Karpas-422 (cell line): ENCODE data around the gene ZNF579. TPM values are rescaled to one million over a fixed set of nuclear protein-coding genes. Genes with fewer than 3 reads are reported as not detected.
A peak's percentile ranks its signal among the peaks of the same experiment; 100 is the strongest.

ENCODE experiments used
- DNase-seq: peaks from one replicate; pipeline ENCODE4 v3.0.0-alpha.2; 2015
- H2AFZ ChIP-seq: fragments of 200-600 bp; sonication (generic); 2 replicates; pipeline ENCODE4 v1.6.1; 2014; ENCODE audit warnings: antibody characterized with exemption, low read length, mixed read lengths
- H3K27ac ChIP-seq: fragments of 200-600 bp; sonication (generic); 2 replicates; pipeline ENCODE4 v1.5.1; 2014; ENCODE audit warnings: mild to moderate bottlenecking, low read length, moderate library complexity
- H3K27me3 ChIP-seq: fragments of 200-600 bp; sonication (generic); 2 replicates; pipeline ENCODE4 v1.6.1; 2014; ENCODE audit warnings: low read length, mixed read lengths
- H3K36me3 ChIP-seq: fragments of 200-600 bp; sonication (generic); 2 replicates; pipeline ENCODE4 v1.6.1; 2014; ENCODE audit warnings: low read length, mixed read lengths; ENCODE audit not compliant: insufficient read depth
- H3K4me1 ChIP-seq: fragments of 200-600 bp; sonication (generic); 2 replicates; pipeline ENCODE4 v1.6.1; 2014; ENCODE audit warnings: mild to moderate bottlenecking, low read length, mixed read lengths
- H3K4me2 ChIP-seq: fragments of 200-600 bp; sonication (generic); 2 replicates; pipeline ENCODE4 v1.6.1; 2014; ENCODE audit warnings: low read length, low read depth, mild to moderate bottlenecking; ENCODE audit not compliant: poor library complexity, severe bottlenecking
- H3K4me3 ChIP-seq: fragments of 200-600 bp; sonication (generic); 2 replicates; pipeline ENCODE4 v1.5.1; 2014; ENCODE audit warnings: mild to moderate bottlenecking, antibody characterized with exemption, low read length, mixed read lengths
- H3K79me2 ChIP-seq: fragments of 200-600 bp; sonication (generic); 2 replicates; pipeline ENCODE4 v1.6.1; 2014; ENCODE audit warnings: mild to moderate bottlenecking, low read length, mixed read lengths
- H3K9ac ChIP-seq: fragments of 200-600 bp; sonication (generic); 2 replicates; pipeline ENCODE4 v1.6.0; 2014; ENCODE audit warnings: low read length
- H3K9me2 ChIP-seq: fragments of 200-600 bp; sonication (generic), shearing (Covaris generic); replicated peaks from 2 replicates; pipeline ENCODE4 v1.6.0; 2014; ENCODE audit warnings: mild to moderate bottlenecking, low read length, moderate library complexity; ENCODE audit not compliant: insufficient read depth
- H3K9me3 ChIP-seq: fragments of 300-700, 200-600 bp; sonication (generic); 2 replicates; pipeline ENCODE4 v1.6.1; 2014; ENCODE audit warnings: low read length, mixed read lengths
- H4K20me1 ChIP-seq: fragments of 200-600 bp; sonication (generic); 2 replicates; pipeline ENCODE4 v1.6.1; 2014; ENCODE audit warnings: mild to moderate bottlenecking, antibody characterized with exemption, low read length, low read depth; ENCODE audit not compliant: insufficient read depth
- total RNA-seq: library from RNA; depleted of rRNA; stranded (reverse); fragments of >200 nt; shearing (Covaris generic); gene quantifications from 2 replicates; pipeline ENCODE4 v1.2.3, GENCODE V29; 2014; ENCODE audit warnings: low replicate concordance

ZNF579 gene
- total RNA-seq, 1 experiment from 2014 or later = 5.0 TPM

- Histone ChIP-seq H3K9me2 (no peaks in the 10 kb centered on the region), H3K4me2 (peak overlapping the region; percentile 75), H3K4me1 (peaks cover 25% of the 10 kb centered on the region), H4K20me1 (peaks cover 13% of the 10 kb centered on the region), H3K27me3 (no peaks in the 10 kb centered on the region), H3K79me2 (peaks cover 60% of the 10 kb centered on the region), H2AFZ (no peak overlapping the region), H3K9me3 (no peaks in the 10 kb centered on the region), H3K36me3 (peaks cover 24% of the 10 kb centered on the region), H3K9ac (peak overlapping the region; percentile 89), H3K4me3 (peak overlapping the region; percentile 75), H3K27ac (no peak overlapping the region)
- no peak for DNase-seq
Measured at GRCh38 chr19:55606817-55607216, 26.2 kb upstream of the ZNF579 start.

- no peak for DNase-seq
Measured at GRCh38 chr19:55606471-55606787, 25.8 kb upstream of the ZNF579 start.

DNA sequence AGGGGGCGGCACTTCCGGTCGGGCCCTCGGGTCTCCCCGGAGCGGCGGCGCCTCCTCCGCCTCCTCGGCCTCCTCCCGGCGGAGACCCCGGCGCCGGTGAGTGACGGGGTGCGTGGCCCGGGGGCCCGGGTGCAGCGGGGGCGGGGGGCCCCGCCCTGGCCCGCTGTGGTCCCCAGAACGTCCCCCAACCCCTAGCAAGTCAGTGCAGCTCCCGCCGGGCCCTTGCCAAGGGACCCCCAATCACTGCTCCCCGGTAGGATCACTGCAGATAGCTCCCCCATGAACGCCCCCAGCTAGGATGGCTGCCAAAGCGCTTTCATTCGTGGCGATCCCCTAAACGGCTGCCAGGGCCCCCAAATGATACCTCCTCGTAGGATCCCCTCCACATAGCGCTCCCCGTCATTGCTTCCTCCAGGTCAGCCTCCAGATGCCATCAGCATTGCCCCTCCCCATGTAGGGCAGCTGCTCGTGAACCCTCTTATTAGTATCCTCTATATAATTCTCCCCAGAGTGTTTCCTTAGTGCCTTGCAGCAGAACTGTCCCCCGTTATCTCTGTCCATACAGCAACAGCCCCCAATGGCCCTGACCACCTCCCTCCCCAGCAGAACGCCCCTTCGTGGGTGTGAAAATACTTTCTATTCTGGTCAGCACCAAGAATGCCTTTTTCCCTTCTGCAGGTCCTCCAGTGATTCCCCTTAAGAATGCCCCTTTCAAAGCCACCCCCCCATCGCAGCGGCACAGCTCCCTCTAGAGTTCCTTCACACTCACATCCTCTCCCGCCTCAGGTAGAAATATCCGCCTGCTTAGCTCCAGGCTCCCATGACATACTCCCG lies 25.2 kb upstream of the ZNF579 start, which contains the start of gene ZNF865:
TSS of gene ZNF865 (plus strand) at position 11 of the 834 bp plus-strand sequence. CDS start 7,972 bp downstream, outside the sequence.
- Histone ChIP-seq H2AFZ (peak within 1 kb of the TSS; percentile 30; the same call in 1 of the 2 replicates), H3K27ac (peak within 1 kb of the TSS; percentile 87), H3K9ac (peak within 1 kb of the TSS; percentile 89), H3K9me3 (no peaks in the 10 kb centered on the region), H4K20me1 (peaks cover 11% of the 10 kb centered on the region), H3K27me3 (no peaks in the 10 kb centered on the region), H3K4me1 (peaks cover 23% of the 10 kb centered on the region), H3K36me3 (peaks cover 24% of the 10 kb centered on the region), H3K4me2 (peak within 1 kb of the TSS; percentile 75), H3K4me3 (peak within 1 kb of the TSS; percentile 75), H3K9me2 (no peaks in the 10 kb centered on the region), H3K79me2 (peaks cover 50% of the 10 kb centered on the region)
- DNase-seq = peak; percentile 92

More at GRCh38 chr19:55606471-55606787, 25.8 kb upstream of the ZNF579 start:
- Histone ChIP-seq H3K4me2 (peak overlapping the region; percentile 75), H2AFZ (no peak overlapping the region), H3K4me3 (peak overlapping the region; percentile 75), H3K9ac (peak overlapping the region; percentile 89), H3K79me2 (peaks cover 56% of the 10 kb centered on the region), H3K4me1 (peaks cover 21% of the 10 kb centered on the region), H3K27me3 (no peaks in the 10 kb centered on the region), H3K9me2 (no peaks in the 10 kb centered on the region), H3K36me3 (peaks cover 24% of the 10 kb centered on the region), H4K20me1 (peaks cover 13% of the 10 kb centered on the region), H3K27ac (peak overlapping the region; percentile 87; the same call in 1 of the 2 replicates), H3K9me3 (no peaks in the 10 kb centered on the region)

DNA sequence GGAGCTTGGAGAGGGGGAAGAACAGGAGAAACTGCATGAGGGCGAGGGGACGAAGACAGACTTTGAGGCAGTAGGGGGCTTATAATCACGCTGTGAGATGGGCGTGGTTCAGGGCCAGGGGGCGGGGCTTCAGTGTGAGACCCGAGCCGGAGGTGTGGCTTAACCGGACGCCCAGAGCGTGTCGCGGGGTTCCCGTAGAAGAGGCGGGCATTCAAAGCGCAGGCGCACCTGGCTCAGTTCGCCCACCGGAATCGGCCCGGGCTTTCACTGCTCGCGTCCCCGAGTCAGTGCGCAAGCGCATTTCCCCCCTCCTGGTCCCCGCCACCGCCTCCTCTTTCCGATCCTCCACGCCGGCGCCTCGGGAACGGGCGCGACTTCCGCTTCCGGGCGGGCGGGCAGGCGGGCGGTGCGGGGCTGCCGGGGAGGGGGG lies 24.6 kb upstream of the ZNF579 start:
- peak; percentile 100 for DNase-seq
- H3K9me2 ChIP-seq = no peaks in the 10 kb centered on the region
- no peaks in the 10 kb centered on the region for H3K27me3 ChIP-seq
- H3K36me3 ChIP-seq = peaks cover 24% of the 10 kb centered on the region
- peak overlapping the region; percentile 75 for H3K4me3 ChIP-seq
- peak overlapping the region; percentile 75 for H3K4me2 ChIP-seq
- H3K4me1 ChIP-seq = peaks cover 28% of the 10 kb centered on the region
- peak overlapping the region; percentile 87 for H3K27ac ChIP-seq
- peaks cover 44% of the 10 kb centered on the region for H3K79me2 ChIP-seq
- peaks cover 6% of the 10 kb centered on the region for H4K20me1 ChIP-seq
- peak overlapping the region; percentile 89 for H3K9ac ChIP-seq
- no peak overlapping the region for H2AFZ ChIP-seq
- H3K9me3 ChIP-seq = no peaks in the 10 kb centered on the region

GRCh38 chr19:55603581-55604292 lies 23.1 kb upstream of the ZNF579 start:
- no peak overlapping the region for H3K27ac ChIP-seq
- no peak overlapping the region; the same call in 1 of the 2 replicates for H3K4me3 ChIP-seq
- no peaks in the 10 kb centered on the region; the same call in 1 of the 2 replicates for H4K20me1 ChIP-seq
- H3K79me2 ChIP-seq = peaks cover 30% of the 10 kb centered on the region
- H3K36me3 ChIP-seq = peaks cover 11% of the 10 kb centered on the region
- H3K4me1 ChIP-seq = peaks cover 28% of the 10 kb centered on the region
- no peaks in the 10 kb centered on the region for H3K27me3 ChIP-seq
- H3K9me3 ChIP-seq = no peaks in the 10 kb centered on the region
- H3K9ac ChIP-seq = no peak overlapping the region
- DNase-seq = no peak
- H2AFZ ChIP-seq = no peak overlapping the region
- H3K9me2 ChIP-seq = no peaks in the 10 kb centered on the region
- no peak overlapping the region for H3K4me2 ChIP-seq

- H3K4me1 ChIP-seq = peaks cover 34% of the 10 kb centered on the region
Measured at GRCh38 chr19:55603115-55603514, 22.5 kb upstream of the ZNF579 start.

DNA sequence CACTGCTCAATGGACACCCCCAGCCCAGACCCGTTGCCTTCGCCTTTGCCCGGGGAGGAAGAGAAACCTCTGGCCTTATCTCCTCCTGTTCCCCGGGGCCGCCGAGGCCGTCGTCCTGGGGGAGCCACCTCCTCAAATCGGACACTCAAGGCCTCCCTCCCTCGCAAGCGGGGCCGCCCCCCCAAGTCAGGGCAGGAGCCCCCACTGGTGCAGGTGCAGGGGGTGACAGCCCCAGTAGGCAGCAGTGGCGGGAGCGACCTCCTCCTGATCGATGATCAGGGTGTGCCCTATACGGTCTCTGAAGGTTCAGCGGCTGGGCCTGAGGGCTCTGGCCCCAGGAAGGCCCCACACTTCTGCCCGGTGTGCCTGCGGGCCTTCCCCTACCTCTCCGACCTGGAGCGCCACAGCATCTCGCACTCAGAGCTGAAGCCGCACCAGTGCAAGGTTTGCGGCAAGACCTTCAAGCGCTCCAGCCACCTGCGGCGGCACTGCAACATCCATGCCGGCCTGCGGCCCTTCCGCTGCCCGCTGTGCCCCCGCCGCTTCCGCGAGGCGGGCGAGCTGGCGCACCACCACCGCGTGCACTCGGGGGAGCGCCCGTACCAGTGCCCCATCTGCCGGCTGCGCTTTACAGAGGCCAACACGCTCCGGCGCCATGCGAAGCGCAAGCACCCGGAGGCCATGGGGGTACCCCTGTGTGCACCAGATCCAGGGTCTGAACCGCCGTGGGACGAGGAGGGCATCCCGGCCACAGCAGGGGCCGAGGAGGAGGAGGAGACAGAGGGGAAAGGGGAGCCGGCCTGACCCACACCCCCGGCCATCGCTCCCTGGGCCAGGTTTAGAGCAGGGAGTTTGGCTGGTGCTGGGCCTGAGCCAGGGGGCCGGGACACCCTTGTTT lies 21.7 kb upstream of the ZNF579 start:
- H3K4me1 ChIP-seq = peaks cover 35% of the 10 kb centered on the region

More at GRCh38 chr19:55603115-55603514, 22.5 kb upstream of the ZNF579 start:
- Histone ChIP-seq H3K9ac (no peak overlapping the region), H2AFZ (no peak overlapping the region), H3K9me2 (no peaks in the 10 kb centered on the region), H4K20me1 (no peaks in the 10 kb centered on the region; the same call in 1 of the 2 replicates), H3K27me3 (no peaks in the 10 kb centered on the region), H3K27ac (no peak overlapping the region), H3K4me2 (no peak overlapping the region), H3K79me2 (peaks cover 31% of the 10 kb centered on the region), H3K9me3 (no peaks in the 10 kb centered on the region), H3K36me3 (peaks cover 7% of the 10 kb centered on the region; the same call in 1 of the 2 replicates), H3K4me3 (no peak overlapping the region)
- DNase-seq = no peak

More for the DNA sequence above, 21.7 kb upstream of the ZNF579 start:
- Histone ChIP-seq H3K79me2 (peaks cover 27% of the 10 kb centered on the region), H3K27ac (no peak overlapping the region), H3K9me2 (no peaks in the 10 kb centered on the region), H3K36me3 (peaks cover 7% of the 10 kb centered on the region; the same call in 1 of the 2 replicates), H3K9me3 (no peaks in the 10 kb centered on the region), H3K4me3 (no peak overlapping the region), H2AFZ (no peak overlapping the region), H3K27me3 (no peaks in the 10 kb centered on the region), H3K9ac (no peak overlapping the region), H3K4me2 (no peak overlapping the region), H4K20me1 (no peaks in the 10 kb centered on the region; the same call in 1 of the 2 replicates)
- no peak for DNase-seq
